Stimulated activated CD8-positive, alpha-beta memory T cell treated with anti-CD3 and anti-CD28 coated beads, Interleukin-12 subunit alpha, Interleukin-12 subunit beta, amount 100 ng/mL, for 1 hour (primary cell): Measurements from ENCODE around the gene AMOT.

ENCODE experiments used
- DNase-seq: peaks from one replicate; pipeline ENCODE4 v3.0.0-alpha.2; 2020; ENCODE audit warnings: low read depth

The AMOT gene

DNA sequence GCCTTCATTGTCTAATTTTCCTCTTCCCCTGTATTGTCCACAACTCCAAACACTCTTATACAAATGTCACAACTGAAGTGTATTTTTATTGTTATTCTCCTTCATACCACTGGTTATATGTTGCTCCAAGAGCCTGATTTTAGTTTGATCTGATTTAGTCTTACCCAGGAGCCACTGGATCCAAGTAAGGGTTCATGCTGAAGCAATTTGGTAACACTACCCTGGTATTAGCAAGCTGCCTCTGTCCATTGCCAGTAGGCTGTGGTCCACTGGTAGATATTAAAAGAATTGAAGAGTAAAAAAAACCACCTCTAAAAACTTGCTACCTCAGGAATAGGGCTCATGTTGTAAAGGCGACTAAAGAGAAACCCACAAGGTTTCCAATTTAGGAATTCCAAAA lies 41.2 kb downstream of the AMOT start:
- no peak for DNase-seq

DNA sequence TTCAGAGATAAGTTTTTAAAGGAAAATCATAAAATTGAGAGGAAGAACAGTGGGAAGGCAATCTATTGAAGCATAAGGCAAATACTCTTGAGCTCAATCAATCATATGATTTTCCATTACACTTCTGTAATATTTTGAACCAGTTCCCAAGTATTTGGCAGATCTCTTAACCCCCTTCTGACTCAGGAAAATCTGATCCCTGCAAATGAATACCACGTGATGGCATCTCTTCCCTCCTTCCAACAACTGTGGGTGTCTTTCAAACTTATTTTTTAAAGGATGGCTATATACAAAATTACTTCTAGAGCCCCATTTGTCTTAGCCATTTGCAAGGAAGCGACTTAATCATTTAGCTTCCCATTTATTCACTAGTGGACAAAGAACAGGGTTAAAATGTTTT lies 41.9 kb downstream of the AMOT start:
- no peak for DNase-seq

GRCh38 chrX:112789931-112790330 lies 50.7 kb downstream of the AMOT start:
- no peak for DNase-seq

GRCh38 chrX:112786076-112786475 lies 54.6 kb downstream of the AMOT start:
- DNase-seq = no peak

DNA sequence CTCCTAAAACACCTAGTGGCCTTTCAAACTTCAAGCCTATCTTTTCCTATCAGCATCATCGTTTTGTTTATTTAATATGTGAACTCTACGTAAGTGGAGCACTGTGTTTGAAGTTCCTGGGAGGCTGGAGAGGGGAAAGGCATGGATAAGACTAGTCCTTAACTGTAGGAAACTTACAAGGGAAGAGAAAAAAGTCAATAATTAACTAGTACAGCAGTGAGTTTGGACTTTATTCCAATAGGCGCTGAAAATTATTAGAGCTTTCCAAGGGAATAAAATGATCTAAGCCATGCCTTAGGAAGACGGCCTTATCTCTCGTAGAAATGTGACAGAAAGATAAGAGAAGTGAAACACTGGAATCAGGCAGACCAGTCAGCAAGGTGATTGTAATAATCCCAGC lies 55.3 kb downstream of the AMOT start:
- no peak for DNase-seq

GRCh38 chrX:112784692-112785091 lies 55.9 kb downstream of the AMOT start:
- DNase-seq = no peak

GRCh38 chrX:112779139-112779538 lies 61.5 kb downstream of the AMOT start:
- DNase-seq = no peak

DNA sequence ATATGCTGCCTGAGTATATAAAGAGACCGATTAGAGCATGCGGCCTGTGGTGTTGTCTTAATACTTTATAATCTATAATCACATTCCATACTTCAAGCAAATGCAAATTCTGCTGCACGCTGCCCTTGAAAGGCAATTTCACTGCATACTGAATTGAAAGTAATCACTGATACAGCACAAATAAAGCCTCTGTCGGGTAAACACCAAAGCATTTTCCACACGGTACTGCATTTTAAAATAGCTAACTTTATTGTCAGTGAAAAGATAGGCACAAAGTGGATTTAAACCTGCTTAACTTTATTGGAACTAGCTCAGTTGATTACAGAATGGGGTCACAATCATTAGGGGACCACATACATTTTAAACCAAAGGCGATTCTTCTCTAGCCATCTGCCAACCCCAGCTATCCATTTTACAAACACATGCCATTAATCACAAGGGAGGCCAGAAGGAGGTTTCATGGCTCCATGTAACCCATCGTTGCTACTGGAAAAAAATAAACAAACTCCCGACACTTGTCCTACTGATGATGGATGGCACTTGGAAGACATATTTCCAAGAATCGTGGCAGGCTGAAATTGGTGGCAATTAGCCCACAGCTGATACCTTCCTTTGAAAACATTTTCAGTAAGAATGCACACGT lies 65.9 kb downstream of the AMOT start:
- DNase-seq = no peak

GRCh38 chrX:112774142-112774541 lies 66.5 kb downstream of the AMOT start:
- no peak for DNase-seq

- DNase-seq = no peak
Measured at GRCh38 chrX:112769034-112769433, 71.6 kb downstream of the AMOT start.

GRCh38 chrX:112768563-112768962 lies 72.1 kb downstream of the AMOT start:
- no peak for DNase-seq

DNA sequence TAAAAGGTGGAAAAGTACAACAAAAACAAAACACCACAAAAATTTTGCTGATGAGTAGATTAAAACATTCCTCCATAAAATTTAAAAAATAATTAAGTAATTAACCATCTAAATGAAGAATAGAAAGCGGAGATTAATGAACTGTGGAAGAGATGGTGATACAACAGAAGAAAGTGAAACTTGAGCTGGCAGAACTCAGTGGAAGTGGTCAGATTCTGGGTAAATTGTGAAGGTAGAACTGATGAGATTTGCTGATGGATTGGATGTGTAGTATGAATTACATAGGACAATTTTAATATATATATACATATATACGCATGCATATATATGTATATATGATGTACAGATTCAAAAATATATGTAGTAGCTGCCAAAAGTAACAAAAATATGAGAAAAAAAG lies 73.9 kb downstream of the AMOT start:
- no peak for DNase-seq

GRCh38 chrX:112761242-112762207 lies 79.1 kb downstream of the AMOT start:
- no peak for DNase-seq

DNA sequence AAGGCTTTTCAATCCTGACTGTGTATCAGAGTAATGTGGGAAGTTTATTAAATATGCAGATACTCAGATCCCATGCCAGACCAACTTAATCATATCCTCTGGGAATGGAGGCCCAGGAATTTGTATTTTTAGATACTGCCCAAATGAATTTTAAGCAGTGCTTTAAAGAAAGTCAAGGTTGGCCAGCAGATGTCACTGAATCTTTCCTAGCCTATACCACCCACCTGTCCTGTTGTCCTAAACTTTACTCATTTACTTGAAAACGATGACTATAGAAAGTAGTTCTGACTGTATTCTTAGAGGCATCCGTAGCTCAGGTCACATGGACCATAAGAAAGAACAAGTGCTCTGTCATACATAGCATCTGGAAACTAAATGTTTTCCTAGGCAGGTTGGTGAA lies 79.9 kb downstream of the AMOT start:
- no peak for DNase-seq

DNA sequence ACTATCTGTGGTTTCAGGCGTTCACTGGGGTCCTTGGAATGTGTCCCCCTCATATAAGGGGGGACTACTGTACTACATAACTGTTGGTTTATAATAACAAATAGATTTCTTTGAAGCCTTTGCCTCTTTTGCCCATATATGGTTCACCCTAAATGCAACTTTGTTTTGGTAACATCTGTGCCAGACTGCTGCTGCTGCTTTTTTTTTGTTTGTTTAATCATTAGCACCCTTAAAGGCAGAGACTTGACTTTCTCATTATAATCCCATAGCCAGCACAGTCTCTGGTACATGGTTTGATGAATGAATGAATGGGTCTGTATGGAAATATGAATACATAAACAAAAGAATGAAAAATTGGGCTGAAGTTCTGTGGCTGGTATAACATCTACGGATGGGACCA lies 80.7 kb downstream of the AMOT start:
- no peak for DNase-seq

- DNase-seq = no peak
Measured at GRCh38 chrX:112759512-112759911, 81.1 kb downstream of the AMOT start.

- DNase-seq = no peak
Measured at GRCh38 chrX:112757946-112758345, 82.7 kb downstream of the AMOT start.

- no peak for DNase-seq
Measured at GRCh38 chrX:112753116-112753515, 87.5 kb downstream of the AMOT start.

DNA sequence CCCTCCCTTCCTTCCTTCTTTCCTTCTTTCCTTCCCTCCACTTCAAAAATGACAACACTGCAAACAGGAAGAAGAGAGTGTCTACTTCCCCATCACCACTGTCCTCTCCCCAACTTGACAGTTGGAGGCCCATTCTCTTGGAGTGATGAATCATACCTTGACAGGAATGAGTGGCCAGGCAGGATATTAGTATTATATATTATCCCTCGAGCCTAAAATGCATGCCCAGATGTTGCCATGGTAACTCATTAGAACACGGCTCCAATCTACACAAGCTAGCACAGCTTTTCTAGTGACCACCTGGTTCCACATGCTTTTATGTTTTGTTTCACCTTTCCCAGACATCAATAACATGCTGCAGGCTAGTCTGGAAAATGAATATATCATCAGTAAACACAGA lies 89.6 kb downstream of the AMOT start:
- DNase-seq = no peak

GRCh38 chrX:112746812-112747595 lies 93.6 kb downstream of the AMOT start:
- DNase-seq = no peak

DNA sequence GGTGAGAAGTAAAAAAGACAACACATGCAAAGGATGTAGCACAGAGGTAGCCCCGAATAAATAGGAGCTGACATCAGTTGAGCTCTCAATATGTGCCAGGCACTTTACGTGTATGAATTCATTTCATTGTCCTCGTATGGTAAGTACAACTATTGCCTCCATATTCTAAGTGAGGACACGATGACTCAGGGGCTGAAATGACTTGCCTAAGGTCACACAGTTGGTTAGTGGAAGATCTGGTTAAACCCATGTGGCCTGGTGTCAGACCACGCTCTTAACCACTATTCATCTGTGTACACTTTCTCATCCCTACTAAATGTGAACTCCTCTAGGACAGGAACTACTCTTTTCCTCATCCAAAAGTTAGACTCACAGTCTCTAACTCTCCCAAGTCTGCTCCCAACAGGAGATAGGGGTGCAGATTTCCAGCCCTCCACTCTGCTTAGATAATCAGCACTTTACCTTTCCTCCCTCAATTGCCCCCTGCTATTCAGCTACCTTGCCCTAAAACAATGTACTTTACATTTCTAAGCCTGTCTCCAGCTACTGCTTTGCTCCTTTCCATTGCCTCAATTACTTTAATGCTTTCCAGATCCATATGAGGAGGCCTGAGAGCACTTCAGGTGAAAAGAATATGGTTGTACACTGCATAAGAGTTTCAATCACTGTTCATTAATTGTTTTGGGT lies 102.1 kb downstream of the AMOT start:
- no peak for DNase-seq

GRCh38 chrX:112736310-112736709 lies 104.3 kb downstream of the AMOT start:
- DNase-seq = no peak
